ENCODE results near the gene GLI3.

GLI3 gene

GRCh38 chr7:42016517-42016916 lies 220.5 kb downstream of the GLI3 start:
- Histone ChIP-seq H3K27me3 (ENCODE audit: insufficient read depth, low read length) (no peaks in the 10 kb centered on the region), H3K36me3 (ENCODE audit: control insufficient read depth in 1 of 2, insufficient read depth in 2 of 2, low read length in 2 of 2) (no peaks in the 10 kb centered on the region), H3K4ac (ENCODE audit: low read depth, low read length) (no peak overlapping the region), H3K9ac (ENCODE audit: low read length) (no peak overlapping the region), H3K4me1 (ENCODE audit: control insufficient read depth in 1 of 2, insufficient read depth in 2 of 2, low read length in 2 of 2) (peaks cover 4 to 5% of the 10 kb centered on the region in 2 experiments), H2AFZ (ENCODE audit: insufficient read depth, low read length, poor library complexity) (no peak overlapping the region), H2BK120ac (ENCODE audit: insufficient read depth, low read length, poor library complexity) (no peak overlapping the region), H2BK5ac (ENCODE audit: low read depth, low read length, poor library complexity) (no peak overlapping the region), H4K91ac (ENCODE audit: low read depth, low read length) (no peak overlapping the region), H4K12ac (ENCODE audit: low read depth, low read length) (no peak overlapping the region), H3K23ac (ENCODE audit: low read length) (no peak overlapping the region), H3K14ac (ENCODE audit: low read length) (no peak overlapping the region), H3K4me2 (ENCODE audit: low read length) (no peak overlapping the region), H4K8ac (ENCODE audit: low read depth, low read length) (no peak overlapping the region), H3K79me2 (ENCODE audit: control insufficient read depth, insufficient read depth, low read length, poor library complexity) (no peaks in the 10 kb centered on the region), H3K4me3 (ENCODE audit: low read depth, low read length) (no peak overlapping the region), H3K27ac (ENCODE audit: low read depth, low read length) (no peak overlapping the region), H3K79me1 (ENCODE audit: low read length) (peaks cover 3% of the 10 kb centered on the region), H3K9me3 (ENCODE audit: insufficient read depth, low read depth, low read length) (no peaks in the 10 kb centered on the region), H2AK5ac (ENCODE audit: low read length) (no peak overlapping the region), H2BK12ac (ENCODE audit: low read length) (no peak overlapping the region), H3K18ac (ENCODE audit: low read length) (no peak overlapping the region)
- WGBS (ENCODE audit: extremely low coverage, insufficient coverage, insufficient read length), result no CpG with 5 or more reads among the region's 3 CpGs
- no peak for DNase-seq

DNA sequence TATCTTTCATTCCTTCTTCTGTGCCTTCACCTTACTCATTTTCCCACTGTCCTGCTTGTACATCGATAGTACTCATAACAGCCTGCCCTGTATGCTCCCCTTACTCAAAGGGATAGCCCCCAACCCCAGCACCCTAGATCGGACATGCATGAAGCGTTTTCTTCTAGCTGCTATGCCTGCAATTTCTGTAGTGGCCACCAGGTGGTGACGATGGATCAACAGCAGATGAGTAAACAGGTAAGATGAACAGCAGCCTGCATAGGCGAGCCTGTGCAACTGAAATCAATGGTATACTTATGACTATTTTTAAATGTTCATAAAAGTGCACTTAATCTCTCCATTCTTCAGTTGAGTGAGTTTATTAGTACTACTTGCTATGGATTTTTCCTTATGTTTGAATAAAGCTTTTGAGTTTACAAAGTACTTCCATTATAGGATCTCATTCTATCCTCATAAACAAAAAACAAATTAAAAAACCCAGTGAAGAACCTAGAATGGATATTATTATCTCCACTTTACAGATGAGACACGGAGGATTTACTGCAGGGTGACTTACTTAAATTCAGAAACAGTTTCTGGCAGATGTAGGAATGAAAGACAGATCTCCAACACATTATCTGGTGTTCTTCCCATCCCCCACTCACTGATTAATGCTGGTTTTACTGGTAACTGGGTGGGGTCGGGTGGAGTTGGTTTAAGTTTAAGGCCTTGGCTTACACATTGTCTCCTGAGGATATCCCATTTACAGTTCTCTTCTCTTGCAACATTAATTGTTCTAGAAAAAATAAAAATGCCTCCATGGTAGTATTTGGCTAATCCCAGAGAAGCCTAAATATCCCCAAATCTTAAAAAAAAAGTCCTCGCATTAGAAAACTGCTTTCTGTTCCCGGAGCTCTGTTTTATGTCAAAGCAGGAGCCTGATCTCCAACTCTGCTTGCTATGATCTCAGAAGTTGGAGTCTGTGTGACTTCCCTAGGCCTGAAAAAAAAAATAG lies 222.1 kb downstream of the GLI3 start:
- no CpG with 5 or more reads among the region's 9 CpGs for WGBS (ENCODE audit: extremely low coverage, insufficient coverage, insufficient read length)
- no peak overlapping the region for H2BK5ac ChIP-seq (ENCODE audit: low read depth, low read length, poor library complexity)
- peaks cover 2% of the 10 kb centered on the region in 2 experiments for H3K36me3 ChIP-seq (ENCODE audit: control insufficient read depth in 1 of 2, insufficient read depth in 2 of 2, low read length in 2 of 2)
- H2AK5ac ChIP-seq (ENCODE audit: low read length), result no peak overlapping the region
- peak; percentile 42 to 73 for DNase-seq
- no peak overlapping the region for H3K9ac ChIP-seq (ENCODE audit: low read length)
- H3K79me1 ChIP-seq (ENCODE audit: low read length), result peaks cover 3% of the 10 kb centered on the region
- no peak overlapping the region for H3K4me3 ChIP-seq (ENCODE audit: low read depth, low read length)
- H3K4ac ChIP-seq (ENCODE audit: low read depth, low read length), result no peak overlapping the region
- no peaks in the 10 kb centered on the region for H3K79me2 ChIP-seq (ENCODE audit: control insufficient read depth, insufficient read depth, low read length, poor library complexity)
- no peak overlapping the region for H4K8ac ChIP-seq (ENCODE audit: low read depth, low read length)
- H2BK12ac ChIP-seq (ENCODE audit: low read length), result peak overlapping the region; percentile 55
- no peak overlapping the region for H2BK120ac ChIP-seq (ENCODE audit: insufficient read depth, low read length, poor library complexity)
- no peaks in the 10 kb centered on the region for H3K27me3 ChIP-seq (ENCODE audit: insufficient read depth, low read length)
- no peak overlapping the region for H4K91ac ChIP-seq (ENCODE audit: low read depth, low read length)
- H3K23ac ChIP-seq (ENCODE audit: low read length), result no peak overlapping the region
- H4K12ac ChIP-seq (ENCODE audit: low read depth, low read length), result no peak overlapping the region
- no peak overlapping the region for H3K14ac ChIP-seq (ENCODE audit: low read length)
- H2AFZ ChIP-seq (ENCODE audit: insufficient read depth, low read length, poor library complexity), result no peak overlapping the region
- no peak overlapping the region for H3K18ac ChIP-seq (ENCODE audit: low read length)
- peak overlapping the region; percentile 30 for H3K4me2 ChIP-seq (ENCODE audit: low read length)
- H3K4me1 ChIP-seq (ENCODE audit: control insufficient read depth in 1 of 2, insufficient read depth in 2 of 2, low read length in 2 of 2), result peaks cover 4 to 5% of the 10 kb centered on the region in 2 experiments
- peak overlapping the region; percentile 82 for H3K27ac ChIP-seq (ENCODE audit: low read depth, low read length)
- H3K9me3 ChIP-seq (ENCODE audit: insufficient read depth, low read depth, low read length), result no peaks in the 10 kb centered on the region

DNA sequence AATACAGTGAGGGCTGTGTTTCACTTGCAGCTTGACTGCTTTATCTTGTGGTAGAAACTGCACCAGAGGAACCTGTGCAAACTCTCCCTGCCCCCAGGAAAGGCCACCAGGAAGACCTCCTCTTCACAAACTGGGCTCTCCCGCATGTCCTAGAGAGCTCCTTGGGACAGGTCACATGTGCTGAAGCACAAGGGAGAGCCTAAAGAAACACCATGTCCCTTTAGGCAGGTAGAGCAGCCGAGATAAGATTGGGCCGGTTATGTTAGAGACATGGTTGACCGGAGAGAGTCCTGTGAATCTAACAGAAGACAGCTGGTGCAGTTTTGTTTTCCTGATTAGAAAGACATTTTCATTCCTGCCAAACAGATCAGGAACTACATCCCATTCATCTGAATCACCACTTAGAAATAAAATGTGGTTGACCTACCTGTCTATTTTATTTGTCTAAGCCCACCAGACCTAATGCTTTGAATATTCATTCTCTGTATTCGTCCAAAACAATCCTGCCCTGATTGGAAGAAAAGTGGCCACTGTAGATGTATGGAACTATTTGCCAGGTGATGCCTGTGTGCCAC lies 224.1 kb downstream of the GLI3 start:
- Histone ChIP-seq H3K4me2 (ENCODE audit: low read length) (no peak overlapping the region), H4K12ac (ENCODE audit: low read depth, low read length) (no peak overlapping the region), H3K14ac (ENCODE audit: low read length) (no peak overlapping the region), H2AK5ac (ENCODE audit: low read length) (no peak overlapping the region), H2BK120ac (ENCODE audit: insufficient read depth, low read length, poor library complexity) (no peak overlapping the region), H3K27me3 (ENCODE audit: insufficient read depth, low read length) (no peaks in the 10 kb centered on the region), H3K36me3 (ENCODE audit: control insufficient read depth in 1 of 2, insufficient read depth in 2 of 2, low read length in 2 of 2) (peaks cover 2 to 3% of the 10 kb centered on the region in 2 experiments), H3K4ac (ENCODE audit: low read depth, low read length) (no peak overlapping the region), H4K8ac (ENCODE audit: low read depth, low read length) (no peak overlapping the region), H3K9ac (ENCODE audit: low read length) (no peak overlapping the region), H2BK5ac (ENCODE audit: low read depth, low read length, poor library complexity) (no peak overlapping the region), H3K23ac (ENCODE audit: low read length) (no peak overlapping the region), H3K9me3 (ENCODE audit: insufficient read depth, low read depth, low read length) (no peaks in the 10 kb centered on the region), H2BK12ac (ENCODE audit: low read length) (no peak overlapping the region), H3K4me1 (ENCODE audit: control insufficient read depth in 1 of 2, insufficient read depth in 2 of 2, low read length in 2 of 2) (peaks cover 4 to 5% of the 10 kb centered on the region in 2 experiments), H3K27ac (ENCODE audit: low read depth, low read length) (no peak overlapping the region), H3K18ac (ENCODE audit: low read length) (no peak overlapping the region), H2AFZ (ENCODE audit: insufficient read depth, low read length, poor library complexity) (no peak overlapping the region), H3K79me2 (ENCODE audit: control insufficient read depth, insufficient read depth, low read length, poor library complexity) (no peaks in the 10 kb centered on the region), H3K4me3 (ENCODE audit: low read depth, low read length) (no peak overlapping the region), H3K79me1 (ENCODE audit: low read length) (peaks cover 3% of the 10 kb centered on the region), H4K91ac (ENCODE audit: low read depth, low read length) (no peak overlapping the region)
- DNase-seq, result peak in 1 of 2 donors; percentile 1
- WGBS (ENCODE audit: extremely low coverage, insufficient coverage, insufficient read length), result no CpG with 5 or more reads among the region's 5 CpGs

DNA sequence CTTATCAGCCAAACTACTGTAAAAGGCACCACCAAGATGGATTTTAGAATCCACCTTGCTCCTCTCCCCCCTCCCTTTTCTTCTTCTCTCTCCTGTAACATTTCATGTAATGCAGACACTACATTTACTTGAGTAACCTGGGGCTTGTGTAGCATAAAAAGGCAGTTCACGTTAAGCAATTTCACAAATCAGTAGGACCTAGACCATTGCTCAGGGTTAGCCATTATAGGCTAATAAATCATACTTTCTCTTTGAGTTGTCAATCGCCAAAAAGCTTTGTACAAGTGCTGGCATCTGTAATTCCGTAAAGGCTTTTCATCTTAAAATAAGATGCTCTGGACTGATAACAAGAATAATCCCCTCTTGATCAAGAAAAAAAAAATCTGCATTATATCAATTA lies 224.7 kb downstream of the GLI3 start:
- peaks cover 3% of the 10 kb centered on the region for H3K79me1 ChIP-seq (ENCODE audit: low read length)
- WGBS (ENCODE audit: extremely low coverage, insufficient coverage, insufficient read length), result no CpG with 5 or more reads among the region's 3 CpGs
- no peak overlapping the region for H3K27ac ChIP-seq (ENCODE audit: low read depth, low read length)
- H3K9ac ChIP-seq (ENCODE audit: low read length), result no peak overlapping the region
- no peak overlapping the region for H4K12ac ChIP-seq (ENCODE audit: low read depth, low read length)
- no peak overlapping the region for H2BK5ac ChIP-seq (ENCODE audit: low read depth, low read length, poor library complexity)
- no peaks in the 10 kb centered on the region for H3K79me2 ChIP-seq (ENCODE audit: control insufficient read depth, insufficient read depth, low read length, poor library complexity)
- no peak overlapping the region for H2BK12ac ChIP-seq (ENCODE audit: low read length)
- no peak overlapping the region for H3K18ac ChIP-seq (ENCODE audit: low read length)
- no peak overlapping the region for H4K91ac ChIP-seq (ENCODE audit: low read depth, low read length)
- H3K4me1 ChIP-seq (ENCODE audit: control insufficient read depth in 1 of 2, insufficient read depth in 2 of 2, low read length in 2 of 2), result peaks cover 4 to 5% of the 10 kb centered on the region in 2 experiments
- no peaks in the 10 kb centered on the region for H3K27me3 ChIP-seq (ENCODE audit: insufficient read depth, low read length)
- H3K4me2 ChIP-seq (ENCODE audit: low read length), result no peak overlapping the region
- H3K4ac ChIP-seq (ENCODE audit: low read depth, low read length), result no peak overlapping the region
- H3K4me3 ChIP-seq (ENCODE audit: low read depth, low read length), result no peak overlapping the region
- H2AK5ac ChIP-seq (ENCODE audit: low read length), result no peak overlapping the region
- no peaks in the 10 kb centered on the region for H3K9me3 ChIP-seq (ENCODE audit: insufficient read depth, low read depth, low read length)
- no peak overlapping the region for H3K23ac ChIP-seq (ENCODE audit: low read length)
- no peak for DNase-seq
- peaks cover 2 to 3% of the 10 kb centered on the region in 2 experiments for H3K36me3 ChIP-seq (ENCODE audit: control insufficient read depth in 1 of 2, insufficient read depth in 2 of 2, low read length in 2 of 2)
- no peak overlapping the region for H4K8ac ChIP-seq (ENCODE audit: low read depth, low read length)
- no peak overlapping the region for H3K14ac ChIP-seq (ENCODE audit: low read length)
- H2AFZ ChIP-seq (ENCODE audit: insufficient read depth, low read length, poor library complexity), result no peak overlapping the region
- no peak overlapping the region for H2BK120ac ChIP-seq (ENCODE audit: insufficient read depth, low read length, poor library complexity)
